Activated CD4-positive, alpha-beta T cell treated with anti-CD3 and anti-CD28 coated beads for 1 hour (primary cell): Measurements from ENCODE around the gene NOXA1.
"Not testable (repeated sequence)": the region's sequence is repeated elsewhere in the genome, so short reads cannot be mapped to it uniquely, and the experiment has no call there.

Source experiments
- DNase-seq: peaks from one replicate; pipeline ENCODE4 v3.0.0-alpha.2; 2020

NOXA1 gene

GRCh38 chr9:137406876-137407589 is 16.2 kb upstream of the NOXA1 start:
- peak; percentile 48 for DNase-seq

DNA sequence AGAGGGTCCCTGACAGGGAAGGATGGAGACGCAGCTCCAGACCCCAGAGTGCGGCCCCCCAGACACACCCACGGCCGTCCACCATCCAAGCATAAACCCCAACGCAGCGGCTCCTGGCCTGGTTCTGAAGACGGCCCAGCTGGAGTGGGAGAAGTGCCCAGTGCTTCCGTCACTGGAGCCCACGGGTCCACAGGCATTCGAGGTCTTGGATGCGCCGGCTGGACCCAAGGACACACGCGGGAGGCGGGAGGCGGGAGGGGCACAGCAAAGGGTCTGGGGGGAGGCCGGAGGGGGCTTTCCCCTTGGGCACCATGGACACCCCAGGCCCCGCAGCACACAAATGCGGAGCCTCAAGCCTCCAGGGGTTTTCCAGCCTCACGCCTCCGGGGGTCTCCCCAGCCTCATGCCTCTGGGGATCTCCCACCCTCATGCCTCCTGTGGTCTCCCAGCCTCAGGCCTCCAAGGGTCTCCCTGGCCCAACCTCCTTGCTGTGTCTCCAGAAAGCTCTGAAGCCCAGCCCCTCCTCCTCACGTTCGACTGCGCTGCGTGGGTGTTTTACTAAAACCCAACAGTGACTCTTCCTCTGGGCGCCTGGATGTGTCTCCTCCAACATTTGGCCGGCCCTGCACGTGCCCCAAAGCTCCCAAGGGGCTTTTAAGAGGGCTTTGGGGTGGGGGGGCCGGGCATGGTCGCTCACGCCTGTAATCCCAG is 15.4 kb upstream of the NOXA1 start:
- no peak for DNase-seq

DNA sequence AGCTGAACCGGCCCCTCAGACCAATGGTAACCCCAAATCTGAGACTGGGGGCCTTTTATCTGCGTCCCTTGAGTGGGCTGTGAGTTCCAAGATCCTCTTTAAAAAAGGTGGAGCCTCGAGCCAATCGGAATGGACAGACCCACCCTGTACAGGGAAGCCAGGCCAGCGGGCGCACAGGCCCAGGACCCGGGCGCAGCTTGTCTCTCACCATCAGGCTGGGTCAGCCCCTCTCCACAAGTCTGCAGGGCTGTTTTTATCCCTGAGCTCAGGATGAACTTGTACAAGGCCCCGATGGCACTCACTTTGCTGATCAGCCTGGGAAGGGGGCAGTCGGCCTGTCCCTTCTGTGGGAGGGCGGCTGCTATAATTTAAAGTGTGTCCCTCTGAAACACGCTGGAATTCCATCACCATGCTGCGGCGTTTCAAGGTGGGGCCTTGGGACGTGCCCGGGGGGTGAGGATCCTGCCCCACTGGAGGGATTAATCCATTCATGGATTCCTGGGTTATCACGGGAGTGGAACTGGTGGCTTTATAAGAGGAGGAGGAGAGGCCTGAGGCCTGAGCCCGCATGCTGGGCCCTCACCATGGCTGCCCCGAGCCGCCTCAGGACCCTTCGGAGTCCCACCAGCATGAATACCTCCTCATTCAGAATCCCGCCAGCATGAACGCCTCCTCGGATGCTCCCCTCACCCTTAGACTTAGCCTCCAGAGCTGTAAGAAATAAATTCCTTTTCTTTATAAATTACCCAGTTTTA is 14.4 kb upstream of the NOXA1 start:
- no peak for DNase-seq

DNA sequence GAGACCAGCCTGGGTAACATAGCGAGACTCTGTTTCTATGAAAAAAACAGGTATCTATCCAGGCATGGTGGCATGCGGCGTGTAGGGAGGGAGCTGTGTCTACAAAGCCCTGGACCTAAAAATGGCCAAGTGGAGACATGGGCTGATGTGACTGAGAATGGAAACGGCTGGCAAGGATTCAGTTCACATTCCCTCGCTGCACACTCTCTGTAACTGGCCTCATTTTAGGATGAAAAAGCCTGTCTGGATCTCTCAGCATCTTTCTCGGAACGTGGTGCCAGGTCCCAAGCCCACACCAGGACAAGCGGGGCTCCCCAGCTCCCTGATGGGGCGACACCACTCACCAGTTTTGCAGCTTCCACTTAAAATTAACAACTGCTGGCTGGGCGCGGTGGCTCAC is 13.7 kb upstream of the NOXA1 start:
- no peak for DNase-seq

- not testable (repeated sequence) for DNase-seq
These were observed 12.8 kb upstream of the NOXA1 start for GRCh38 chr9:137410236-137410890.

DNA sequence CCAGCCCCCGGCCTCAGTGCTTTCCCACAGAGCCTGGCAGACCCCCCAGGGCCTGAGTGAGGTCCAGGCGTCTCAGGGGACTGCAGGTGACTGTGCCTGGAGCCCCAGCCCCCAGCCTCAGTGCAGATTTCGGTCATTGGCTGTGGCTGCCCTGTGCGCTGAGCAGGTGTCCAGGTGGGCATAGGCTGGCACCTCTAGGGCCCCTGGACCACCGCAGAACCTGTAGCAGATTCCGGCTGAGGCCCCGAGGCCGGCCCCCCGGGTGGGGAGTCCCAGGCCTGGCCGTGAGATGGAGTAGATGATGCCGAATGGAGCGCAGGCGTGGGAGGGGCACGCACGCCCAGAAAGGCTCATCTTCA is 12.3 kb upstream of the NOXA1 start:
- no peak for DNase-seq

GRCh38 chr9:137411260-137411644 is 11.9 kb upstream of the NOXA1 start:
- no peak for DNase-seq

DNA sequence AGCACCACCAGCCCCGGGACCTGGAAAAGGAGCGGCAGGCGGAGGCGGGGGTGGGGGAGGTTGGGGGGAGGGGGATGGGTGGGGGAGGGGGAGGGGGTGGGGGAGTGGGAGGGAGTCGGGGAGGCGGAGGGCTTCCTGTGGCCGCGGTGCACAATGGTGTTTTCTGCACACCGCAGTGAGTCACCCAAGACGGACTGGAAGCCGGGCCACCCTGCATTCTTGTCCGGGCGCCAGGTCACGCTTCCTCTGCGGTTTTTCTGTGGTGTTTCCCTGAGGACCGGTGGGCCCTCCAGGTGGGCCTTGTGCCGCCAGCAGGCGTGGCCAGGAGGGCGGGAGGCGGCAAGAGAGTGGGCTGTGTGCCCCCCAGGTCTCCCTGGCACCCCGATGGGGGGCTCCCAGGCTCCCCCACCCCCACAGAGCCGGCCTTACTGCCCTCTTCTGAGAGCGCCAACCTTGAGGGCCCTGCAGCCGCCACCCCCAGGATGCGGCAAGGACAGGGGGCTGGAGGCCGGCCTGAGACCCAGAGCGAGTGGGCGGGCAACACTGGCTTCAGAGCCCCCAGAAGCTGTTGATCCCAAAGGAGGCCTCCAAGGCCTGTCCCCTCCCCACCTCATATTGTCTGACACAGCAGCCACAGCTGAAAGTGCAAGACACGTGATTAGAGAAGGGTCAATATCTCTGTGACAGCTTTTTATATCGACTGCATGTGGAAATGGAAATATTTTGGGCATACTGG is 11.4 kb upstream of the NOXA1 start:
- DNase-seq, result no peak

DNA sequence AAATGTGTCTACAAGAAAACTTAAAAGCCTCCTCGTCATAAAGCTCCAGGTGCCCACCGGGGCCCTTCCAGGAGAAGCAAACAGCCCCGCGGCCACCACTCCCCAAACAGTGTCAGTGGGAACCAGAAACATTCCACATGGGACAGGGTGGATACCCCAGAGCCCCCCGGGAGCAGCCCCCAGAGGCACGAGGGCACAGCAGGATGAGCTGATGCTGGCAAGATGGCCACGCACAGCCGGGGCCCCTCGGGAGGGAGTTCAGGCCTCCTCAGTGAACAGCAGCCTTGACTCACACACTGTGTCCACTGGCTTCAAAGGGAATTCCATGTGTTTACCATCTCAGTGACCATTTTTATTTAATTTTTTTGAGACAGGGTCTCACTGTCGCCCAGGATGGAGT is 10.8 kb upstream of the NOXA1 start:
- no peak for DNase-seq

GRCh38 chr9:137415451-137415850 is 7.7 kb upstream of the NOXA1 start:
- DNase-seq, result no peak

GRCh38 chr9:137416006-137416562 is 7.1 kb upstream of the NOXA1 start:
- DNase-seq, result no peak

- DNase-seq, result no peak
These were observed 6.5 kb upstream of the NOXA1 start for GRCh38 chr9:137416563-137417151.

DNA sequence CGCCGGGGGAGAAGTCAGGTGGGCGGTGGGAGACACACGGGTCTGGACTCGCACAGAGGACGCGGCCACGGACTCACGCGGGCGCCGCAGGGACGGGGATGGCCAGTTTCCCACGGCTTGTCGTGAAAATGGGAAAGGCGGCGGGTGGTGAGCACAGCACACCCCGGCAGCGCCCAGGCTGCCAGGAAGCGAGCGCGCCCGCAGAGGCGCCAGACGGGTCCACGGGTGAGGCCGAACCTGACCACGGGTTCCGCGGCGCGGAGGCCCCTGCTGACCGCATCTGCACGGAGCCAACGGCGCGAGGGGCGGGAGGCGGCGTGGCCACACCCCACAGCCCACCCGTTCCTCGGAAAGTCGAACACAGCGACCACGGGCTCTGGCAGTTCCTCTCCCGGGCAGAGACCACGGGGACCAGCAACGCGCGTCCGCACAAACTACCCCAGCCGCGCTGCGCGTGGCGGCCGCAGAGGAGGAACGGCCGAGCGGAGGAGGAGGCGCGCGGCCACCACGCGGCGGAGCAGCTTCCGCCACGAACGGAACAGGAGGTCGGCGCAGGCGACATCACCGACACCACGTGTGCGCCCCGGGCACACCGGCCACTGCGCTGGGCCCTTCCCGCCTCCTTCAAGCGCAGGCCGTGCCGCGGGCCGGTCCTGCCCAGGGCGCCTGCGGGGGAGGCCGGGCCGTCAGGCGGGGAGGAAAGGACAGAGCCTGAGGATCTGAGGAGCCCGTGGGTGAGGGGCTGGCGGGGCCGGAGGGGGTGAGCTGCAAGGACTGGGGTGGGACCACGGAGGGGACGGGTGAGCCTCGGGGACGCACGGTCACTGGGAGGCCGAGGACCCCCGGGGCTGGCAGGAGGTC is 5.8 kb upstream of the NOXA1 start:
- DNase-seq, result no peak

DNA sequence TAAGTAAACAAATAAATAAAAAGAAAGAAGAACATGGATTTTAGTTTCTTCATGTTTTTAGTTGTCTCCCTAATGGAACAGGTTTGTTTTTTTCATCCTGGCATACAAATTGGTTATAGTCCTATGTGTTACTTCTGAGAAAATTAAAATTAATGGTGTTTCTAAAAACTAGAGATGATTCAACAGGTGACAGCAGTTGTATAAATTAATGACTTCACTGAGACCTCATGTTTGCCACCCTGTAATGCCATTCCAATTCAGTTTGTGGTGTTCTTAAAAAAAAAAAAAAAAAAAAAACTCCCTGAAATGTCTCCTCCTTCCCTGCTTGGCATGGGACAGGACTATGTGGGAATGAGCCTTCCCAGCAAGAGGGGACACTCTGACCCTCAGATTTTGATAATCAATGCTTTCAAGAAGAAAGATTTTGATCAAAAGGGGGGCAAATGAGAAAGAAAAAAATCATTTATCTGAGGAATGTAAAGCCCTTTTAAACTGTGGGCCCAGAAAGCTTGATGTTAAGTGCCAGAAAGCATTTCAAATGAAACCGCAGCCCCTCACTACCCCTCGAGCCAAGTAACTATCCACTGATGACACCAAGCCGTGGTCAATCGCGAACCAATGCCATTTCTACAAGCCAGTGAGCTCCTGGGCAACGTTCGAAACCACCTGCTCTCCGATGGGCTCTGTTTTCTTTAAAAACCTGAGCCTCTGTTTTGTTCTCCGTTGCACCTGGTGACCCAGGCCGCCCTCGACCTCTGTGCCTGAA is 1.2 kb upstream of the NOXA1 start:
- no peak for DNase-seq

- no peak for DNase-seq
These were observed 510 bp downstream of the NOXA1 start for GRCh38 chr9:137423514-137424291.

GRCh38 chr9:137426018-137426681 is 3.0 kb downstream of the NOXA1 start:
- DNase-seq, result no peak

DNA sequence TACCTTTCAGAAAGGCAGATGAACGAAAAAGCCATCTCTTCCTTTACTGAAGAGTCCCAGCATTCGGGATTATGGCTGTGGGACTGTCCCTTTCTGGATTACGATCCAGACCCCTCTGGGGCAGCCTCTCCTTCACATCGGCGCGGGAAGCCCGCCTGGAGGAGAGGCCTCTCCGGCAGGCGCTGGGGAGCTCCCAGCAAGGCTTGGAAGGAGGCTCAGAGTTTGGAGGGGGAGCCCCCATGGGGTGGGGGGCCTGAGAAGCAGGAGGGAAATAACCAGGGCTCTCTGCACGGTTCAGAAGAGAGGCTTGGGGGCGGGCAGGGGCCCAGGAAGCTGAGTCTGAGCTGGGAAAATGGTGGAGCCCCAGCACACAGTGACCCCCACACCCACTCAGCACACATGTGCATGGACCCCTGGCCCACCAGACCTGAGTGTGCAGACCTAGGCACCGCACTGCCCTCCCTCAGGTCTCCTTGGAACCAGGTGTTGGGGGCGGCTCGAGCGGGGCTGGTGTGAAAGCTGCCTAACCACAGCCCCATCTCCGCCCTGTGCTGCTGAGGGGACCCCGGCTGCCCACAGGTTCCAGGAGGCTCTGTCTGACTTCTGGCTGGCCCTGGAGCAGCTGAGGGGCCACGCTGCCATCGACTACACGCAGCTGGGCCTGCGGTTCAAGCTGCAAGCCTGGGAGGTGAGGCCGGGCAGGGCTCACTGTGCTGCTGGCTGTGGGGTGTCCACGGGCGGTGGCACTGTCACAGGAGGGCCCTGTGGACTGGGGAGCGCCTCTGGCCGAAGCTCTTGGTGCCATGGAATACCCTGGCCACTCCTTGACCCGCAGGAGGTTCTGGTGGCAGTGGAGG is 4.5 kb downstream of the NOXA1 start:
- no peak for DNase-seq

DNA sequence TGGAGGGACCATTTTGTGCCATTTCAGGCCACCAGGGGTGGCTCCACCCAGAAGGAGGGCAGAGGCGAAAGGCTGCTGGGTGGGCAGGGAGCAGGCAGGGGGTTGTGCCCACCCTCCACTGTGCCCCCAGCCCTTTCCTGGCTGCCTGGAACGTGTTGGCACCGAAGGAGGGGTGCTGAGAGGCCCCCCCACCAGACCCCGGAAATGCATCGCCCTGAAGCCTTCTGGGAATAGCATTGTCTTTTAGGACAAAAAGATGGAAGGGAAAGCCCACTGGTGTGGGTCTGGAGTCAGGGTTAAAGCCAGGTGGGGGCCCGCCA is 5.1 kb downstream of the NOXA1 start:
- DNase-seq, result no peak
